NCI-H2196 (cell line): ENCODE results near the gene FBXW4.
"Not testable (repeated sequence)": the region's sequence is repeated elsewhere in the genome, so short reads cannot be mapped to it uniquely, and the experiment has no call there.

Source experiments
- DNase-seq: peaks from one replicate; lab custom pipeline; 2025; ENCODE audit not compliant: unreplicated experiment; lab: John Stamatoyannopoulos, UW

The FBXW4 gene

DNA sequence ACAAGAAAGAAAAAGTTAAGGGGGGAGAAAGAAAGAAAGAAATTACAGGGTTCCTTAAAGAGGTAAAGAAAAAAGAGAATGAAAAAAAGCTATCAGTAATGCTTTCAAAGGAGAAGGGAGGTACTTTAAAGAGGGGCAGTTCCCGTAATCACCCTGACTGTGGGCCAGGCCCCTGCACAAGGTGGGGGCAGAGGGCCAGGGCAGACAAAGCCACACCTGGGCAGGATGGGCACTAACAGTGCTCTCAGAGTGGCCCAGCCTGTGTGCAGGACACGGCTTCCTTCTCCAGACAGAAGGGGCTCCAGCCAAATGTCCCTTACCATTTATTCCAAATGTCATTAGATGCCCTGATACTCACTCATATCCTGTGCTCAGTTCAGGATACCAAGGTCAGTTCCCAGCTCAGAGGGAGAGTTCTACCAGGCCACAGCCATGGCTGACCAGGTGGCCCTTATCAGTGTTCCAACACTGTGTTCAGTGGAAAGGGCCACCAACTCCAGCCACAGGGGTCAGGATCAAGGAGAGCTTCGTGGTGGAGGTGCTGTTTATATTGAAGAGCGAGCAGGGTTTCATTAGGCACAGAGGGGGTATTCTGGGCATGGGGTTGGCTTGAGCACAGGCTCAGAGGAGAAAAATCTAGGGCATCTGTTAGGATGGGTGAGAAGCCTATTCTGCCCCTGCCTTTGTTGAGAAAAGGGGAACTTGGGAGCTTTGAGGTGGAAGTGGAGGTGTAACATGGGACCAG, 77.0 kb downstream of the FBXW4 start:
- DNase-seq, result no peak

- DNase-seq, result no peak
Observed at GRCh38 chr10:101617102-101617823, 77.7 kb downstream of the FBXW4 start.

DNA sequence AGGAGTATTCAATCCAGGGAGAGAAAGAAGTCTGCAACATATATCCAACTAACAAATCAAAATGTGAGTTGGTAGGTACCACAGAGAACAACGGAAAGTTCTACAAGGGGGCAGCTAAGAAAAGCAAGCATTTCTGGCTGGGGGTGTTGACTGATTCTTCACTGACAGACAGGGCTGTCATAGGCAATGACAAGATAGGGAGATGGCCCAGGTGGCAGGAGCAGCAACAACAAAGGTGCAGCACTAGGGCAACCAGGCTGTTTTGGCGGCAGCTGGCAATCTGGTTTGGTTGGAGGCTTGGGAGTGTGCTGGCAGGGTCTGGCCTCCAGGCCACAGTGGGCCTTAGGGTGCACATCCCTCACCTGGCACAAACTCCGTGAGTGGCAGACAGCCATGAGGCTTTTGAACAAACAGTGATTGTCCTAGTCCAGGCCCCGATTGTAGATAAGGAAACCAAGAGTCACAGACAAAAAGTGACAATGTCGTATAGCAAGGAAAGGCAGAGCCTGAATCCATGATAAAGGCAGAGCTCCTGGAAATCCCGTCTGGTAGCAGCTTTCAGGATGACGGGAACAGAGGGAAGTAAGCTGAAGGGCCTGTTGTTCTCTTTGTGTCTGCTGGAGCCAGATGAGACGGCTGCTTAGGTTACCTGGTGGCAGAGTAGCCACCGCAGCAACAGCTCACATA, 78.4 kb downstream of the FBXW4 start:
- DNase-seq, result no peak

GRCh38 chr10:101615525-101616116, 79.3 kb downstream of the FBXW4 start:
- no peak for DNase-seq

DNA sequence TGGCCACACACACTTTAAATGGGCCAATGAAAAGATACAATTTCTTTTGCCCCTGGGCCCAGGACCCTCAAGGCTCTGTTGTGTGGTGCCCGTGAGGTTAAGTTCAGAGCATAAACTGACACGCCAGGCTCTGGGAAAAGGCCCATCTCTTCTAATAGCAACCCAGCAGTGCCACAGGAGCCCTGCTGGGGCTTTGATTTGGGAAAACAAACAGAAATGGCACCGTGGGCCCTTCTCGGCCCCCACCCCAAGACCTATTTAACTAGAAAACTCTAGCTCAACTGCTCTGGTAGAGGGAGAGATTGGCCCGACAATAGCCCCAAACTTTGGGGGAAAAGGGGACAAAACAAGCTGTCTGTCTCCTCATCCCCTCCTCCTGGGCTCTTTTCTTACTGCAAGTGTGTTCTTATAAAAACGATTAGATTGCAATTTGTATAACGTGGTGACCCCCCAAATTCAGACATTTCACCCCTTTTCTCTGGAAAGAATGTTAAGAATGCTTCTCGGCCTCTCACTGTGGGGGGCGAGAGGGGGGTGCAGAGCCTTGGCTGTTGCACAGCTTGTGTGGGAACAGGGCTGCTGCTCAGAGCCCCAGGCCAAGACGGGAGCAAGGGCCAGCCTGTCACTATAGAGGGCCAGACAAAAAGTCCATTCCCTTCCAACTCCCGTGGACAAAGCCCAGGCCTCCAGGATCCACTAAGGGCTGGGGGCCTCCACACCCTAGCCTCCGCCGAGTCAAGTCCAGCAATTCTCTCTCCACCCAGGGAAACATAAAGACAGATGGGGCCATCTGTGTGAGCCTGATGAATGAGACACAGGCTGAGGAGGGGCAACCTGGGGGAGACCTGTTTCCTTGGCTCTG, 80.1 kb downstream of the FBXW4 start:
- no peak for DNase-seq

- no peak for DNase-seq
Observed at GRCh38 chr10:101613646-101614045, 81.3 kb downstream of the FBXW4 start.

- DNase-seq, result no peak
Observed at GRCh38 chr10:101612872-101613271, 82.1 kb downstream of the FBXW4 start.

GRCh38 chr10:101612086-101612485, 82.9 kb downstream of the FBXW4 start:
- no peak for DNase-seq

- DNase-seq, result no peak
Observed at GRCh38 chr10:101611096-101611905, 83.7 kb downstream of the FBXW4 start.

DNA sequence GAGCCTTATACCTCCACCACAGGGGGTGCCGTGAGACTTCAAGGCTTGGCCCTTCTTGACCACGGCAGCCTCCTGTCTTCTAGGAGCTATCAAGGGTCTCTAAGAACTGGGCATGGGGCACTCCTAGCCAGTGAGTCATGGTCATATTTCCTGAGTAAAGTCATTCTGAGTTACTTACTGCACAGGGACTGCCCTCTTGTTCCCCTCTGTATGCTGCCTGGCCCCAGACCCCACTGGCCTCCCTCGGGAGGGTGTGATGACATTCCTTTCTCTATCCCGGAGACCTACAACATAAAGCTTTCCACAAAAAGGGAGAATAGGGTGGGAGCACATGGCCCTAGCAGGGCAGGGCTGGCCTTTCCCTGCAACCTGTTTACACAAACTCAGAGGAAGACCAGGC, 85.5 kb downstream of the FBXW4 start:
- no peak for DNase-seq

- no peak for DNase-seq
Observed at GRCh38 chr10:101607124-101607523, 87.8 kb downstream of the FBXW4 start.

GRCh38 chr10:101602761-101603398, 92.1 kb downstream of the FBXW4 start:
- DNase-seq, result peak; percentile 72

- DNase-seq, result no peak
Observed at GRCh38 chr10:101601541-101601940, 93.4 kb downstream of the FBXW4 start.

GRCh38 chr10:101597091-101597900, 97.7 kb downstream of the FBXW4 start:
- no peak for DNase-seq

DNA sequence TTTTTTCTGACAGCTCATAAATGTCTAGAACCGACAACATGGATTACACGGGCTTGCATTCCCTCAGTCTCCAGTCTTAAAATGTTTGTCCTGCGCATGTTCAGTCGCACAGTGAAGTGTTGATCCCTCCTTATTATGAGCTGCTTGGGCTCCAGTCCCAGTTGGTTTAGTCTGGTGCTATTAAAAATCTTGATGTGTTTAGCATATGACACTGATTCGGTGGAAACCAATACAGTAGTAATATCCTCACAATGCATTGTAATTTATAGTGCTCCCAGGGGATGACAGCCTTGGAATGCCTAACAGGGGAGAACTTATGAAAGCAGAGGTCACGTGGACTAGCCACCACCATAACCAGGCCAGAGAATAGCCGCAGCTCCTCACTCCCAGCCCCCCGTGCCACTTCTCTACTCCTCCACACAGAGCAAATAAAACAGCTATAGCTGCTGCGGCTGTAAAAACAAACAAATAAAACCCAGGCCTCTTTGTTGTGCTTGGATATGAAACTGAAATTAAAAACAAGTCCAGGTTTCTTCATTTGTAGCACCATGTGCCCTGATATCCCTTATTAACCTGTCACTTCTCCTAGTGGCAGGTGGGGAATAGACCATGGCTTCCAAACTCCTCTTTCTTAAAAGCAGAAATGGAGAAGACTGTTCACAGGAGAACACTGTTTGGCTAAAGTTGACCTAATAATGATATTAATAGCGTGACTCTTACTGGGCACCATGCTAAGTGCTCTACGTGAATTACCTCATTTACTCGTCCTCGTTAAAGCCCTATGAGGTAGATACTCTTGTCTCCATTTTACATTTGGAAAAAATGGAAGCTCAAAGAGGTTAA, 99.2 kb downstream of the FBXW4 start:
- no peak for DNase-seq

GRCh38 chr10:101593331-101593730, 101.6 kb downstream of the FBXW4 start:
- DNase-seq, result not testable (repeated sequence)

DNA sequence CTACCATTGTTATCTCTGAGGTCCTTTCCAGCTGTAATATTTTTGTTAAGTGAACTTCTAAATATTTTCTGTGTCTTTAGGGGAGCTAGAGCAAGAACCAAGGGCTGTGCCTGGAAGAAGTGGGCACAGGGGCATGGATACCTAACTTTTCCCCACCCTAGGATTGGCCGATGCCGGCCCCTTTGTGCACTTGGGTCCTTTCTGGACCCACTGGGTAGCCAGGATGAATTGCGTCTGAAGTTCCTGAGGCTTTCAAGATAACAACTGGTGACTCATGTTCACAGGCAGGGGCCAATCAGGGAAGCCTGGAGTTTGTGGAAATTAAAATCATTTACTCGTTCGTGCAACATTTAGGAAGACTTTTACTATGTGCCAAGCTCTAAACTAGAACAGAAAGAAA, 106.1 kb downstream of the FBXW4 start:
- no peak for DNase-seq
